VCaP (cell line): ENCODE results near the gene TRIM15.

Experiments
- H3K27ac ChIP-seq: fragments of 450-650 bp; 2 replicates; pipeline ENCODE4 v1.5.1; 2017
- TF ChIP-seq, protein P1 (sequence below): fragments of 450-650 bp; conservative IDR thresholded peaks from 2 replicates; pipeline ENCODE4 v1.5.1; 2017; ENCODE audit warnings: mild to moderate bottlenecking, moderate library complexity

Gene TRIM15

DNA sequence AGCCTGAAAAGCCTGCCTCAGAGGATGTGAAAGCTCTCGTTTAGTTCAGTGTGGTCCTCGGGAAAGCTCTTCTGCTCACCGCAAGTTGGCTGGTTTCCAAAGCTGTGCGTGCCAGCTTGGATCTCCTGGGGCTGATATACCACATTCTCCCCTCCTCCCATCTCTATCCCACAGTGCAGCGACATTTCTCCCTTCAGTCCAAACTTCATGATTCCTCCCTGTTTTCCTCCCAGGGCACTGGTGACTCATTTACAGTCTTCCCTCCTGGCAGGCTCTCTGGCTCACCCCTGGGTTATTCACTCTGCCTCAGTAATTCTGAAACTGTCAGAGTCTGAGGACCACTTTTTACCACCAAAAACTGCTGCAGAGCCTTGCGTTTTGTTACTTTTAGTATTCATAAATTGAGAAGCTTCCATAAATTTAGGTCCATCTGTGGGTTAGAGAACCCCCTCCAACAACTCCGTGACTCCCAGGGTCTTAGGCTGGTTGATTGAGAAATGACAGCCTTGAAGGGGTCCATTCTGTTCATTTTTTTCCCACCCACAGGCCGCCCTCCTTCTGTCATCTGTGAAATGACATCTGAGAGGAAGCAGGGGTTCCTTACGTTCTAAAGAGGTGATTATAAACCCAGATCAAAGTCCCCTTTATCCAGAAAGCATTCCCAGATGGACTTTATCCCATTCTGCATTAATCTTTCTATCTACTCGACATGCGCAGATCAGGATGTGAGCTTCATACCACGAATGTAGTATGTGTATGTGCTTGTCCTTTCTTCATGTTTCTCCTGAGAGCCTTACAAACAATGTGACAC lies 8.4 kb upstream of the TRIM15 start:
- H3K27ac ChIP-seq: no peak overlapping the region
- TF ChIP-seq, protein P1, sequence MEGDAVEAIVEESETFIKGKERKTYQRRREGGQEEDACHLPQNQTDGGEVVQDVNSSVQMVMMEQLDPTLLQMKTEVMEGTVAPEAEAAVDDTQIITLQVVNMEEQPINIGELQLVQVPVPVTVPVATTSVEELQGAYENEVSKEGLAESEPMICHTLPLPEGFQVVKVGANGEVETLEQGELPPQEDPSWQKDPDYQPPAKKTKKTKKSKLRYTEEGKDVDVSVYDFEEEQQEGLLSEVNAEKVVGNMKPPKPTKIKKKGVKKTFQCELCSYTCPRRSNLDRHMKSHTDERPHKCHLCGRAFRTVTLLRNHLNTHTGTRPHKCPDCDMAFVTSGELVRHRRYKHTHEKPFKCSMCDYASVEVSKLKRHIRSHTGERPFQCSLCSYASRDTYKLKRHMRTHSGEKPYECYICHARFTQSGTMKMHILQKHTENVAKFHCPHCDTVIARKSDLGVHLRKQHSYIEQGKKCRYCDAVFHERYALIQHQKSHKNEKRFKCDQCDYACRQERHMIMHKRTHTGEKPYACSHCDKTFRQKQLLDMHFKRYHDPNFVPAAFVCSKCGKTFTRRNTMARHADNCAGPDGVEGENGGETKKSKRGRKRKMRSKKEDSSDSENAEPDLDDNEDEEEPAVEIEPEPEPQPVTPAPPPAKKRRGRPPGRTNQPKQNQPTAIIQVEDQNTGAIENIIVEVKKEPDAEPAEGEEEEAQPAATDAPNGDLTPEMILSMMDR: no peak

DNA sequence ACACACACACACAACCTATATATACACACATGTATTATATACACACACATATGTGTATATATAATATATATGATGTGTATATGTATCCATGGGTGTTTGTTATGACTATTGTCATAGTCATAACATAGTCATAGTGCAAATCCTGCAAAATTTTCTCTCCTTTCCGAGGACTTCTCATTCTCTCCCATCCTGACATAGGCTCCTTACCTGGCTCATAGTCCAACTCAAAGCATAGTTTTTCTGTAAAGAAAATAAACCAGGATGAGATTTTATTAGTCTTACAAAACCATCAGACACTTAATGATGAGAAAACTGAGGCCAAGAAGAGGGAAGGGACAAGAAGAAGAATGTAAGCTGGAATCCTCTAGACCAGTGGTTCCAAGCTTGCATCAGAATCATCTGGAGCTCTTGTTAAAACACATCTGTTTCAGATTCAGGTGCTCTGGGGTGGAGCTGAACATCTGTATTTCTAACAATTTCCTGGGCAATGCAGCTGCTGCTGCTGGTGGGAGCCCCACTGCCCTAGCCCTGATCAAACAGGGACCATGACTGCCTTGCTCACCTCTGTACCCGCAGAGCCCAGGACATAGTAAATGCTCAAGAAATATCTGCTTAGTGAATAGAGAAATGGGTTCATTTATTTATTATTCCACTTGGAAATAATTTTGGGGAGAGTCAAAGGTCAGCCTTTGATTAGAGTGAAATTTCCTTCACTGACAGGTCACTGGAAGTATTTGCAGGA lies 7.7 kb upstream of the TRIM15 start:
- TF ChIP-seq, protein P1: no peak
- H3K27ac ChIP-seq: no peak overlapping the region

DNA sequence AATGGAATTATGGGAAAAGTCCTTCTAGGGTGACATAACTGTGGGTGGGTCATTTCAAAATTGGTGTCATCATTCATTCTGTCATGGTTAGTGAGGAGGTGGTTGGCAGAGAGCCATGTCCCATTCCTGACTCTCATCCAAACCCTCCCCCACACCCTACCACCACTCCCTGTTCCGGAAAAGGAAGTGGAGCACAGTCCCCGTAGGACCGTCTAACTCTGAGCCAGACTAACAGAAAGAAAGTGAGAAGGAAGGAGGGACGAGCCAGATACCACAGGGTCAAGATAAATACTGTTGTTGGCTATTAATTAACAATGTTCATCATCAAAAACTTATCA lies 7.1 kb upstream of the TRIM15 start:
- no peak overlapping the region for H3K27ac ChIP-seq
- TF ChIP-seq, protein P1: no peak

DNA sequence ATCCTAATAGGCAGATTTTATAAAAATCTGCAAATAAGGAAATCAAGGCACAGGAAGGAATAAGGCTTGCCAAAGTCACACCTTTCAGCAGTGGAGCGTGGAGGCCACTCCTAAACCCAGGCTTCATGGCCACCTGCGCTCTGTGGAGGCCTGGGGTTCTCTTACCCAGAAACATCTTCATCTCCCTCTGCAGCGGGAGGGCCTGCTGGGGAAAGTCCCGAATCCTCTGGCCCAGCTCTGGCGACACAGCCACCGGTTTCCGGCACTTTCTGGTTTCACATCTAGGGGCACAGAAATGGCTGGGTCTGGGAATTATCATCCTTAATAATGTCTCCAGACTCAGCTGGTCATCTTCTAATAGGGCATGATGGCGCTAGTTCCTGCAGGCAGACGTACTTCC lies 6.6 kb upstream of the TRIM15 start:
- TF ChIP-seq, protein P1: no peak
- no peak overlapping the region for H3K27ac ChIP-seq

DNA sequence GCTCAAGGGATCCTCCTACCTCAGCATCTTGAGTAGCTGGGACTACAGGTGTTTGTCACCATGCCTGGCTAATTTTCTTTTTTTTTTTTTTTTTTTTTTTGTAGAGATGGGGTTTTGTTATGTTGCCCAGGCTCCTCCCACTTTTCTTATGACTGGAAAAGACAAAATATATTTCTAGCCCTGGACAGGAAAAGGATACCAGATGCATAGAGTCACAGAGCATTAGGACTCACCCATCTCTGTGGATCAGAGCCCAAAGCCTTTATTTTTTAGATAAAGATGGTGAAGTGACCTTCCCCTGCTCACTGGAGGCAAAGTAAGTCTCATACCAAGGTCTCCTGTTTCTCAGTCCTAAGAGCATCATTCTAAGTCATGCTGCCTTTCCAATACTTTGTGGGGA lies 5.8 kb upstream of the TRIM15 start:
- TF ChIP-seq, protein P1: no peak

DNA sequence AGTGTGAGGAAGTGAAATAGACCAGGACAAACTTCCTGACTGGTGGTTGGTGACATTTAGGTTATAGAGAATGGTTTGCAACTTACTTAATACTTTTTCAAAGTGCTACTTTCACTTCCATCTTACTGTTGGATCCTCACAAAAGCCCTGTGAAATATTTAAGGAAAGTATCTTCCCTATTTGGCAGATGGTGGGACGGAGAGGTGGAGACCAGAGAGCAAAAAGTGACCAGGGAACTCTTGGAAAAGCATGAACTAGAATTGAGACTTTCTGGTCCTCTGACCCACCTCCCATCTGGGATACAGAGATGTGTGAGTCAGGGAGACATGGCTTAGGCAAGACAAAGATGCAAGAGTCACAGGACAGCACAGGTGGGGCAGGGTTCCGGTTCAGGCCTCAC lies 5.3 kb upstream of the TRIM15 start:
- TF ChIP-seq, protein P1: no peak
- no peak overlapping the region for H3K27ac ChIP-seq

More for the DNA sequence above, 5.8 kb upstream of the TRIM15 start:
- no peak overlapping the region for H3K27ac ChIP-seq

DNA sequence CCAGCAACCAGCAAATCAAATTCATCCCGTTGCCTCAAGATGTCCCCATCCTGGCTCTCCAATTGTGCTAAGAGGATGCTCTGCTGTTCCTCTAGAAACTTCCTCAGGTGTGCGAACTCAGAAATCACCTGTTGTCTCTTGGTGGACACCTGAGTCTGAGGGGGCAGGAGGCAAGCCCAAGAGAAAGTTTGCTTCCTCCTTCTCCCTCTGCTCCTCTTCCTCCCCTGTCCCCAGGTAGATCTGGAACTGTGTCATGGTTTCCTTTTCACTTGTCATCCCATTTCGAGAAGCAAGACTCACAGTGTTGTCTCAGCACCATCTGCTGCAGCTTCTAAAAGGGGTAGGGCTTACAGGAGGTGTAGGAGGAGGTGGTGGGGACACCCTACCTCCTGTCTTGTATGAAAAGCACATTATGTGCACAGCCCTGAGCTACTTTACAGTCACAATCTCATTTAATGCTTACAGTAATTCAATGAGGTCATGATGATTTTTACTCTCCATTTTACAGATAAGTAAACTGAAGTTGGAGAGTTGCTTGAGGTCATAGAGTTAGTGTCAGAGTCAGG lies 4.8 kb upstream of the TRIM15 start:
- H3K27ac ChIP-seq: no peak overlapping the region
- TF ChIP-seq, protein P1: no peak
